Measurements from ENCODE around the gene LDLRAD3.

Gene LDLRAD3

GRCh38 chr11:36074941-36075431 lies 131.1 kb downstream of the LDLRAD3 start:
- no peak overlapping the region for H3K4me3 ChIP-seq (replicated peaks; ENCODE audit: low read depth, low read length)
- no peak for TF ChIP-seq CTCF (IDR thresholded peaks at IDR 0.05; ENCODE audit: insufficient read depth, low read length, poor library complexity, severe bottlenecking)
- H3K36me3 ChIP-seq (ENCODE audit: control insufficient read depth, insufficient read depth, low read length), result no peaks in the 10 kb centered on the region
- no peak for DNase-seq (ENCODE audit: extremely low read depth, insufficient read length)
- H3K27me3 ChIP-seq (replicated peaks; ENCODE audit: control insufficient read depth, insufficient read depth, low read length), result no peaks in the 10 kb centered on the region; the same call in 1 of the 2 replicates

- TF ChIP-seq CTCF (IDR thresholded peaks at IDR 0.05; ENCODE audit: insufficient read depth, low read length, poor library complexity, severe bottlenecking), result no peak
- DNase-seq (ENCODE audit: extremely low read depth, insufficient read length), result no peak
- Histone ChIP-seq H3K36me3 (ENCODE audit: control insufficient read depth, insufficient read depth, low read length) (no peaks in the 10 kb centered on the region), H3K27me3 (replicated peaks; ENCODE audit: control insufficient read depth, insufficient read depth, low read length) (no peaks in the 10 kb centered on the region; the same call in 1 of the 2 replicates), H3K4me3 (replicated peaks; ENCODE audit: low read depth, low read length) (no peak overlapping the region)
Observed at GRCh38 chr11:36077368-36077767, 133.5 kb downstream of the LDLRAD3 start.

- H3K4me3 ChIP-seq (replicated peaks; ENCODE audit: low read depth, low read length), result no peak overlapping the region
- DNase-seq (ENCODE audit: extremely low read depth, insufficient read length), result no peak
- no peaks in the 10 kb centered on the region for H3K27me3 ChIP-seq (replicated peaks; ENCODE audit: control insufficient read depth, insufficient read depth, low read length)
- no peak for TF ChIP-seq CTCF (IDR thresholded peaks at IDR 0.05; ENCODE audit: insufficient read depth, low read length, poor library complexity, severe bottlenecking)
- no peaks in the 10 kb centered on the region for H3K36me3 ChIP-seq (ENCODE audit: control insufficient read depth, insufficient read depth, low read length)
Observed at GRCh38 chr11:36077886-36078685, 134.2 kb downstream of the LDLRAD3 start.

- no peak for DNase-seq (ENCODE audit: extremely low read depth, insufficient read length)
- H3K4me3 ChIP-seq (replicated peaks; ENCODE audit: low read depth, low read length), result no peak overlapping the region
- no peaks in the 10 kb centered on the region for H3K27me3 ChIP-seq (replicated peaks; ENCODE audit: control insufficient read depth, insufficient read depth, low read length)
- H3K36me3 ChIP-seq (ENCODE audit: control insufficient read depth, insufficient read depth, low read length), result no peaks in the 10 kb centered on the region
- TF ChIP-seq CTCF (IDR thresholded peaks at IDR 0.05; ENCODE audit: insufficient read depth, low read length, poor library complexity, severe bottlenecking), result no peak
Observed at GRCh38 chr11:36078686-36079055, 134.8 kb downstream of the LDLRAD3 start.

- Histone ChIP-seq H3K36me3 (ENCODE audit: control insufficient read depth, insufficient read depth, low read length) (no peaks in the 10 kb centered on the region), H3K4me3 (replicated peaks; ENCODE audit: low read depth, low read length) (no peak overlapping the region), H3K27me3 (replicated peaks; ENCODE audit: control insufficient read depth, insufficient read depth, low read length) (no peaks in the 10 kb centered on the region)
- TF ChIP-seq CTCF (IDR thresholded peaks at IDR 0.05; ENCODE audit: insufficient read depth, low read length, poor library complexity, severe bottlenecking), result no peak
- DNase-seq (ENCODE audit: extremely low read depth, insufficient read length), result no peak
Observed at GRCh38 chr11:36079878-36080675, 136.2 kb downstream of the LDLRAD3 start.

Measured in GM06990 (cell line).